Gastrocnemius medialis (tissue), 4 donors: Measurements from ENCODE around the gene SAMD9L. TPM values are rescaled to one million over a fixed set of nuclear protein-coding genes. Genes with fewer than 3 reads are reported as not detected.
"Not testable (repeated sequence)": the region's sequence is repeated elsewhere in the genome, so short reads cannot be mapped to it uniquely, and the experiment has no call there.

Experiments used
- ATAC-seq, 2 donors: fragments of 150-250 bp; one replicate each; pipeline ENCODE4 v1.9.1; 2016
- DNase-seq, 2 donors: peaks; one replicate each; pipeline ENCODE4 v3.0.0-alpha.2; 2019
- H3K27ac ChIP-seq, 4 donors: fragments of 200-600 bp; sonication (generic); 1 replicate in 1 of 4; 2 replicates in 3 of 4; pipeline ENCODE4 v1.5.1; 2016 to 2018; ENCODE audit warnings: mild to moderate bottlenecking in 2 of 4, moderate library complexity in 1 of 4
- H3K27me3 ChIP-seq, 3 donors: fragments of 200-600 bp; sonication (generic) in 2 of 3; 1 replicate in 1 of 3; 2 replicates in 2 of 3; pipeline versions ENCODE4 v1.5.1 to v1.6.0; 2016 to 2019; ENCODE audit warnings: mild to moderate bottlenecking in 1 of 3, moderate library complexity in 1 of 3
- H3K36me3 ChIP-seq, 2 donors: fragments of 200-600 bp; sonication (generic) in 1 of 2; one replicate each; pipeline ENCODE4 v1.5.1; 2017 to 2018
- H3K4me1 ChIP-seq, 2 donors: fragments of 200-600 bp; sonication (generic) in 1 of 2; one replicate each; pipeline ENCODE4 v1.5.1; 2016 to 2017; ENCODE audit warnings: mild to moderate bottlenecking in 2 of 2
- H3K4me3 ChIP-seq, 4 donors: fragments of 200-600 bp; sonication (generic) in 3 of 4; 1 replicate in 1 of 4; 2 replicates in 3 of 4; pipeline ENCODE4 v1.5.1; 2016 to 2019; ENCODE audit warnings: mild to moderate bottlenecking in 2 of 4
- H3K9me3 ChIP-seq, 3 donors: fragments of 200-600 bp; sonication (generic) in 2 of 3; 1 replicate in 1 of 3; 2 replicates in 2 of 3; pipeline ENCODE4 v1.5.1; 2016 to 2019
- CTCF ChIP-seq, 5 experiments: fragments of 450-650 bp in 3 of 5; fragments of 200-600 bp in 2 of 5; sonication (generic) in 2 of 5; IDR thresholded peaks in 4 of 5; conservative IDR thresholded peaks in 1 of 5; 1 replicate in 4 of 5; 2 replicates in 1 of 5; pipeline ENCODE4 v1.5.1; 2016 to 2019; ENCODE audit warnings: antibody characterized with exemption in 5 of 5, mild to moderate bottlenecking in 3 of 5, moderate library complexity in 3 of 5
- POLR2A ChIP-seq, 2 donors: fragments of 450-650 bp; IDR thresholded peaks; one replicate each; pipeline ENCODE4 v1.6.1; 2017; ENCODE audit warnings: antibody characterized with exemption in 2 of 2, mild to moderate bottlenecking in 2 of 2, moderate library complexity in 2 of 2
- in situ Hi-C, 4 donors: fragments of 200-750 bp; cut with MboI; loops; one replicate each; pipeline versions ENCODE4 v1.15.0 to v1.8.0; 2017; ENCODE audit warnings: low sequenced_read_pairs in 4 of 4
- intact Hi-C: fragments of 100-400 bp; cut with DNase I; formaldehyde crosslinking; loops from one replicate; pipeline ENCODE4 v1.15.1; 2023; ENCODE audit warnings: low total_unique reads
- total RNA-seq, 4 donors: library from RNA; depleted of rRNA; stranded (reverse); fragments of >200 nt; gene quantifications; one replicate each; pipeline versions ENCODE4 v1.1.0 to v1.2.3, GENCODE V29; 2016

The SAMD9L gene
- total RNA-seq, 4 donors from 2014 or later = 1.2 to 7.6 (median 2.1) TPM

DNA sequence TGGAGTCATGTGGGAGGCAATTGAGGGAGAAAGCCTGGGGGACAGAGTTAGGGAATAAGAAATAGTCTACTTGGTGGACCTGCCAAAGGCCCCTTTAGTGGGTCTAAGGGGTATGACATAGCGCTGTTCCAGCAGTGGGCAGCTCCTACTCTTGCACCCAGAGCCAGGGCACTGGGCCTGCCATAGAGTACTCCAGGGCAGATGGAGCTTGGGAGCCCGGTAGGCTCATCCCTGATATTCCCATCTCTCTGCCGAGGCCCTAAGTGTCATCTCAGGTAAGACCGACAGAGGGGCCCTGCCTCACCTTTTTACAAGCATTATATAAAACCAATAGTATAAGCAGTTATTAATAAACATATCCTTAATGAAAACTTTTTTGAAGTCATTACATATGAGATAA is 9.6 kb downstream of the SAMD9L start:
- Histone ChIP-seq H3K9me3 (peaks cover 0 to 11% (median 0%) of the 10 kb centered on the region in 3 donors), H3K4me3 (no peak overlapping the region), H3K36me3 (peaks cover 0 to 51% of the 10 kb centered on the region in 2 donors), H3K27me3 (no peaks in the 10 kb centered on the region), H3K4me1 (no peaks in the 10 kb centered on the region), H3K27ac (no peak overlapping the region)
- no peak for DNase-seq
- TF ChIP-seq POLR2A (IDR thresholded peaks at IDR 0.05) (no peak), CTCF (IDR thresholded peaks at IDR 0.05 in 4 of 5, conservative IDR thresholded peaks at IDR 0.05 in 1 of 5) (no peak)
- in situ Hi-C loops = no loop called here
- intact Hi-C loops = no loop called here
- no peak for ATAC-seq

DNA sequence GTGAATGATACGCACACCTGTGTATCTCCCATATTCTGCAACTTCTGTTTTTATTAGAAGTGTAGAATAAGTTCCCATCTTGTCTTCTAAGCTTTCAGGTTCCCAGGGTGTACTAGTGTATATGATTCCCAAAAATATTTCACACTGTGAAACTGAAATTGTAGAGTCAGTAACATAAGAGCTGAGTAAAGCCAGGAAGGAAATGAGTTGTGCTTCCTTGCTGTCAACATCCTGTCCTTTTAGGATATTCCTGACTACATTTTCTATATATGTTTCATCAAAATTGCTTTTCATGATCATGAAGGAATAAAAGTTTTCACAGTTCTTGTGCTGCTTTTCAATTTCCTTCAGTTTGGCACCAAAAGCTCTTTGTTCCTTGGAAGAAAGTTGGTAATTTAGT is 15.2 kb downstream of the SAMD9L start:
- Histone ChIP-seq H3K4me3 (no peak overlapping the region), H3K4me1 (no peaks in the 10 kb centered on the region), H3K9me3 (peaks cover 0 to 15% (median 0%) of the 10 kb centered on the region in 3 donors), H3K36me3 (peaks cover 0 to 25% of the 10 kb centered on the region in 2 donors), H3K27ac (no peak overlapping the region), H3K27me3 (no peaks in the 10 kb centered on the region)
- intact Hi-C loops = no loop called here
- in situ Hi-C loops = no loop called here
- DNase-seq (no peak), ATAC-seq (no peak)
- TF ChIP-seq POLR2A (IDR thresholded peaks at IDR 0.05) = no peak
- TF ChIP-seq CTCF (IDR thresholded peaks at IDR 0.05 in 4 of 5, conservative IDR thresholded peaks at IDR 0.05 in 1 of 5) = no peak

DNA sequence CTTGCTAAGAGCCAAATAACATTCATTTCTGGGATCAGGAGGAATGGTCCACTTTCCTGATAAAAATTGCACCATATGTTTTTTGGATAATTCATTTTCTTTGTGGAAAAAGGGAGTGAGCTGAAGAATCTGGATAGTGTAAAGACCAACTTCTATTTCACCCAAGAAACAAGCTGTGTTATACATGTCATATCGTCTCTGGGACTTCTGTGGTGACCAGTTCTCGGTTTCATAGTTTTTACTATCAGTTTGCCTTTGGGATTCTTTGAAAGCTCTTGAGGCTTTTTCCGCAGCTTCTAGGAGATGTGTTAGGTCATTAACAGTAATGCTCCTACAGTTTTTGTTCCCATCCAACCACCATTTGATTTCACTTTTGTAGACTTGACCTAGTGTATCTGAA is 16.0 kb downstream of the SAMD9L start:
- Histone ChIP-seq H3K4me1 (no peaks in the 10 kb centered on the region), H3K27ac (no peak overlapping the region), H3K36me3 (peaks cover 0 to 22% of the 10 kb centered on the region in 2 donors), H3K9me3 (peaks cover 0 to 15% (median under 1%) of the 10 kb centered on the region in 3 donors), H3K27me3 (no peaks in the 10 kb centered on the region), H3K4me3 (no peak overlapping the region)
- ATAC-seq (no peak), DNase-seq (no peak)
- in situ Hi-C loops = no loop called here
- TF ChIP-seq CTCF (IDR thresholded peaks at IDR 0.05 in 4 of 5, conservative IDR thresholded peaks at IDR 0.05 in 1 of 5) (no peak), POLR2A (IDR thresholded peaks at IDR 0.05) (no peak)
- intact Hi-C loops = no loop called here

DNA sequence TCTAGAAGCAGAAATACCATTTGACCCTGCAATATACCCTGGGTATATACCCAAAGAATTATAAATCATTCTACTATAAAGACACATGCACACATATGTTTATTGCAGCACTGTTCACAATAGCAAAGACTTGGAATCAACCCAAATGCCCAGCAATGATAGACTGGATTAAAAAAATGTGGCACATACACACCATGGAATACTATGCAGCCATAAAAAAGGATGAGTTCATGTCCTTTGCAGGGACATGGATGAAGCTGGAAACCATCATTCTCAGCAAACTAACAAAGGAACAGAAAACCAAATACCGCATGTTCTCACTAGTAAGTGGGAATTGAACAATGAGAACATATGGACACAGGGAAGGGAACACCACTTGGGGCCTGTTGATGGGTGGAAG is 21.2 kb downstream of the SAMD9L start:
- H3K9me3 ChIP-seq, H3K27ac ChIP-seq, H3K4me1 ChIP-seq, in situ Hi-C loops, DNase-seq, H3K27me3 ChIP-seq, H3K4me3 ChIP-seq, intact Hi-C loops, ATAC-seq, H3K36me3 ChIP-seq: not testable (repeated sequence)

DNA sequence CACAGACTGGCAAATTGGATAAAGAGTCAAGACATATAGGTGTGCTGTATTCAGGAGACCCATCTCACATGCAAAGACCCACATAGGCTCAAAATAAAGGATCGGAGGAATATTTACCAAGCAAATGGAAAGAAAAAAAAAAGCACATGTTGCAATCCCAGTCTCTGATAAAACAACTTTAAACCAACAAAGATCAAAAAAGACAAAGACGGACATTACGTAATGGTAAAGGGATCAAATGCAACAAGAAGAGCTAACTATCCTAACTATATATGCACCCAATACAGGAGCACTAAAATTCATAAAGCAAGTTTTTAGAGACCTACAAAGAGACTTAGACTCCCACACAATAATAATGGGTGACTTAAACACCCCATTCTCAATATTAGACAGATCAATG is 24.7 kb downstream of the SAMD9L start:
- intact Hi-C loops, H3K27ac ChIP-seq, H3K9me3 ChIP-seq, in situ Hi-C loops, H3K27me3 ChIP-seq, DNase-seq, H3K4me3 ChIP-seq, H3K4me1 ChIP-seq, H3K36me3 ChIP-seq, ATAC-seq: not testable (repeated sequence)
